PC-3 (cell line): ENCODE data around the gene SPRR2A.

Experiments
- CTCF ChIP-seq: fragments of 300-600 bp; sonication (generic); conservative IDR thresholded peaks from 2 replicates; pipeline ENCODE4 v1.5.1; 2017; ENCODE audit warnings: antibody characterized with exemption, low read depth, mild to moderate bottlenecking, low read length
- EZH2phosphoT487 ChIP-seq: fragments of 300-600 bp; sonication (generic); IDR thresholded peaks from 2 replicates; pipeline ENCODE4 v1.6.1; 2018; ENCODE audit warnings: mild to moderate bottlenecking, antibody characterized with exemption, low read length, borderline replicate concordance

DNA sequence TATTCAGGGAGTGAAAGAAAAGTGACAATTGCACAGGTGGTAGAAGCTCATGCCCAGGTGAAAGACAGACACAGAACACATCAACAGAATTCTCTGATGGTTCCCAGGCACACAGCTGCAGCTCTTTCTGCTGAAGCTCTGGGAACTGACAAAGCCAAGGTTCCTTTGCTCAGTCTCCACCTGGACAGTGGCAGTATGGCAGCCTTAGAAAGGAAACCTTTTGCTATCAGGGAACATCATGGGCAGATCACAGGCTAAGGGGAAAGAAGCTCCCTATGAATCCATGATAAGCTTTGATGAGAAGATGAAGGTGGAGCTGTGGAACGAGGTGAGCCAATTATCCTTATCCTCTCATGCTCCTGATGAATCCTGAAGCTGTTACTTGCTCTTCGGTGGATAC lies 12.9 kb upstream of the SPRR2A start:
- TF ChIP-seq CTCF (no peak), EZH2phosphoT487 (no peak)
